HL-60/S4 treated with retinoic acid at 250 ng/mL for 4 days and 3 days (cell line): ENCODE results near the gene ADCY9.
"Not testable (repeated sequence)": the region's sequence is repeated elsewhere in the genome, so short reads cannot be mapped to it uniquely, and the experiment has no call there.

ENCODE experiments used
- in situ Hi-C: fragments of 300-500 bp; cut with MboI; formaldehyde crosslinking; loops from 2 replicates; pipeline ENCODE4 v1.7.0; 2022; ENCODE audit warnings: low sequenced_read_pairs

ADCY9 gene

DNA sequence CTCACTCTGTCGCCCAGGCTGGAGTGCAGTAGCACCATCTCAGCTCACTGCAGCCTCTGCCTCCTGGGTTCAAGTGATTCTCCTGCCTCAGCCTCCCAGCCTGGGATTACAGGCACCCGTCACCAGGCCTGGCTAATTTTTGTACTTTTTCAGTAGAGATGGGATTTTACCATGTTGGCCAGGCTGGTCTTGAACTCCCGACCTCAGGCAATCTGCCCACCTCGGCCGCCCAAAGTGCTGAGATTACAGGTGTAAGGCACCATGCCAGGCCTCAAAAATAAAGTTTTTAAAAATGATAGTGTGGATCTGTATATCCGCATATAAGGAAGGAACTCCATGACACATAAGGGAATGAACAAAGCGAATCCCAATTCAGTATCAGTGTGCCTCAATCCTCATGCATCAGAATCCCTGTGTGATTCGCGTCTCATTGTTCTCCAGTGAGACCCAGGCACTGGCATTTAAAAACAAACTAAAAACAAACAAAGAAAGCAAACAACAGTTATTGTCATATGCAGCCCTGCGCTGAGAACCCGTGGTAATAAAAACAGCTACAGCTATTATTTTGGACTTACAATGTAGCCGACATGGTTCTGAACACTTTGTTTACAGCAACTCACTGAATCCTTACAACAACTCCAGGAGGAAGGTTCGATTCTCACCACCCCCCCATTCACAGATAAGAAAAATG, 181.6 kb downstream of the ADCY9 start:
- in situ Hi-C loops = no loop called here

DNA sequence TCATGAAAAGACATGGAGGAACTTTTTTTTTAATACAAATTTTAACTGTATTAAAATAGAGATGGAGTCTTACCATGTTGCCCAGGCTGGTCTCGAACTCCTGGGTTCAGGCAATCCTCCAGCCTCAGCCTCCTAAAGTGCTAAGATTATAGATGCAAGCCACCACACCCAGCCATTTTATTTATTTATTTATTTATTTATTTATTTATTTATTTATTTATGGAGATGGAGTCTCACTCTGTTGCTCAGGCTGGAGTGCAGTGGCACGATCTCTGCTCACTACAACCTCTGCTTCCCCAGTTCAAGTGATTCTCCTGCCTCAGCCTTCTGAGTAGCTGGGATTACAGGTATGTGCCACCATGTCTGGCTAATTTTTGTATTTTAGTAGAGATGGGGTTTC, 189.1 kb downstream of the ADCY9 start:
- in situ Hi-C loops = not testable (repeated sequence)

DNA sequence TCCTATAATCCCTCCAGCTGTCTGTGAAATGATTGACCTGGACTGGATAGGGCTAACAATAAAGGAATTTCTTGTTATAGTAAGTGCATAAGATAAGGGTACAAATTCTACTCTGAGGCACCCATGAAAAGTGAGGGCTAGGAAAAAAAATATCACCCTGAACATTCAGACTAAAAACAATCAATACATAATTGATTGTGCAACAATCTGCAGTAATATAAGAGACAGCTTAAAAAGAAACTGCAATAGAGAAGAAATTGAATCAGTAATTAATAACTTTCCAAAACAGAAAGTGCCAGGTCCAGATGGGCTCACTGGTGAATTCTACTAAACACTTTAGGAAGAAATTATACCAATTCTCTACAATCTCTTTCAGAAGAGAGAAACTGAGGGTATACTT, 191.5 kb downstream of the ADCY9 start:
- in situ Hi-C loops = no loop called here

DNA sequence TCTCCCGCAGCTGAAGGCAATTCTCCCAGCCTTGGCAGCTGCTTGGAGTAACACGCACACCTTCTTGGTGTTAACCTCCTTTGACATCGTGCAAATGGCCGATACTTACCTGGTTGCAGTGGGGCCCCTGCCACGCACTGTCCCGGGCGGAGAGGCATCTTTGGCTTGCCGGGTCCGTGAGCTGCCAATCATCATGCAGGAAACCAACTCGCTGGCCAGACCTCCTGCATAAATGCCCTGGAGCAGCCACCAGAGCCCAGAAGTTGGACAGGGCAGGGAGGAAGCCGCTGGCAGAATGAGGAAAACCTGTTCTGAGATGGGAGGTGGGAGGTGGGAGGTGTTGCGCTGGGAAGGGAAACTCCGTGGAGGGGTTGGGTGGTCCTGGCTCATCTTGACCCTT, 194.0 kb downstream of the ADCY9 start:
- in situ Hi-C loops = no loop called here

DNA sequence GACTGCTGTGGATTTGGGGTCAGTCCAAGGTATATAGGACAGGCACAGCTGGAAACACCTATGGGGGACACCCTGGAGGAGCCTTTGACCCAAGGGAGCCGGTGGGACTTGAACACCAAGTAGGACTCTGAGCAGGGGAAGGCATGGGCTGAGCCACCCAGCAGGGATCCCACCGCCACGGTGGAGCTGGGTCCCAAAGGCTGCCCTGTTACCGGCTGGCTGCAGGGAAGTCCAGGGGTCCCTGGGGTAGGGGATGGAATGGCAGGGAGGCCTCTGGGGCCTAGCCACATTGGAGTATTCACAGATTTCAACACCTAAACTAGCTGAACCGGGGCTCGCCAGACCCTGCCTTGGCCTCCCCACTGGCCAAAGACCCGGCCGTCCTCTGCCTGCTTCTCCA, 196.0 kb downstream of the ADCY9 start:
- in situ Hi-C loops = no loop called here

DNA sequence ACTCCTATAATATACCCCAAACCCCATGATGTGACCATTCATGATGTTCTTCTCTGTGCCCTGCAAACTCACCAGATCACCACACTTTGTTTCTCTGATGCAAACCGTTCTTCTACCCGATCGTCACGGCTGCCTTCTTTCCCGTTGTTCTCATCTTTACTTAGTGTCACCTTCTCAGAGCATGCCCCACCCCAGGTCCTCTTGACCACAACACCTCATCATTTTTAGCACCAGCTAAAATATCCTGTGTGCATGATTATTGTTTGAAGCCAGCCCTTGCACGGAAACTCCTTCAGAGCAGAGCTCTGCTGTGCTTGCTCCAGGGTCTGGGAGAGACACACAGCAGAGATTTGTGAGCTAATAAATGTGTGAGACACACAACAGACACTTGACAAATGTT, 196.8 kb downstream of the ADCY9 start:
- in situ Hi-C loops = no loop called here

DNA sequence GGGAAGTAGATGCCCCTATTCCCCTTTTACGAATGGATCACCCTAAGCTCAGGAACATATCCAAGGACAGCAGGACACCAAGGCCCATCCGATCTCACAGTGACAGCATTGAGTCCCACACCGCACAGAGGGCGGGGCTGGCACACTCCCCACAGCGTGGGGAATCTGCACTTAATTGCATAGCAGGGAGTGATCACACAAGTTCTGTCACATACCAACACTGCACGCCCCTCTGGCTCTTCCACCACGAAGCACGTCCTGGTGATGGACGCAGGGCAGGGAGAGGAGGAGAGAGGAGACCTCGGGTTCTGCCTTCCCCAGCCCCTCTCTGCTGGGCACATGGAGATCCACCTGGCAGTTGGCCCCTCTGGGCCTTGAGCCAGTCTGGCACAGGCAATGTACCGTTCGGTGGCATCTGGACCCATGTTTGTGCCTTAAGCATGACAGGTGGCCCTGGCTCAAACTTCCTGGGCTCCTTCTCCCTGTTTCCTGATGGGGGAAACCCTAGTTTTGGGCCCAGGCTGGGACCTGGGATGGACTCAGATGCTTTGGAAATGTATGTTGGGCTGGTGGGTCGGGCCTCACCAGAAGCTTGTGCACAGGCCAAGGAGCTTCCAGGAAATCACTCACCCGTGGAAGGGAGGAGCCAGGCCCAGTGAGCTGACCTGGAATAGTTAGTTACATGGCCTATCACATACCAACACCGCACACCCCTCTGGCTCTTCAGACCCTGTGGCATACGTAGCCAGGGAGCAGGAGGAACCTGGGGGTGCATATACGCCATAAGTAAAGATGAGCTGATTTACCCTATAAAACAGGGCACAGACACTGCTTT, 200.6 kb downstream of the ADCY9 start:
- in situ Hi-C loops = no loop called here

DNA sequence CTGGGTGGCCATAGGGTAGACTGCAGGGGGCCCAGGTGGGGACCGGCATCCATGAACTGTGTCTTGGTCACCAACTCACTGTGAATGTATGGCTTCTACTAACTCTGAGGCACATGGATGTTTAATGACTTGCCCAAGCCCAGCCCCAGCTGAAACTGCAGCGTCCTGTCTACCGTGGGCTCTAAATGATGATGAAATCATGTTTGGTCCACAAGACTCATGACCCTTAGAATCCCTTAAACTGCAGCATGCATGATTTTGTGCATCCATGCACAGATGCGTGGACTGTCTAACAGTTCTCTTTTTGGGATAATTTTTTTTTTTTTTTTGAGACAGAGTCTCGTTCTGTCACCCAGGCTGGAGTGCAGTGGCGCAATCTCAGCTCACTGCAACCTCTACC, 203.3 kb downstream of the ADCY9 start:
- in situ Hi-C loops = no loop called here
